Heart right ventricle (tissue), 16 donors: ENCODE data around the gene SLIT3. TPM values are rescaled to one million over a fixed set of nuclear protein-coding genes. Genes with fewer than 3 reads are reported as not detected.

Experiments used
- ATAC-seq, 8 donors: fragments of 200-7000 bp; cut with Tn5 transposase; one replicate each; pipeline ENCODE4 v1.9.1; 2020; ENCODE audit warnings: mild to moderate bottlenecking in 8 of 8, moderate library complexity in 8 of 8, moderate number of reproducible peaks in 1 of 8
- DNase-seq, 2 donors: peaks; one replicate each; pipeline ENCODE4 v3.0.0-alpha.2; 2020
- H3K27ac ChIP-seq, 10 donors: fragments of 200-600 bp; sonication (generic) in 2 of 10; one replicate each; pipeline versions ENCODE4 v1.5.0 to v1.8.0; 2020 to 2022; ENCODE audit warnings: mild to moderate bottlenecking in 3 of 10
- H3K27me3 ChIP-seq, 7 donors: fragments of 200-600 bp; one replicate each; pipeline ENCODE4 v1.8.0; 2021 to 2022; ENCODE audit warnings: mild to moderate bottlenecking in 2 of 7
- H3K36me3 ChIP-seq, 9 donors: fragments of 200-600 bp; sonication (generic) in 1 of 9; one replicate each; pipeline versions ENCODE4 v1.5.0 to v1.8.0; 2020 to 2022; ENCODE audit warnings: mild to moderate bottlenecking in 2 of 9
- H3K4me1 ChIP-seq, 9 donors: fragments of 200-600 bp; sonication (generic) in 1 of 9; one replicate each; pipeline versions ENCODE4 v1.5.0 to v1.8.0; 2020 to 2022; ENCODE audit warnings: mild to moderate bottlenecking in 4 of 9
- H3K4me3 ChIP-seq, 10 donors: fragments of 200-600 bp; sonication (generic) in 2 of 10; one replicate each; pipeline versions ENCODE4 v1.5.0 to v1.8.0; 2020 to 2022; ENCODE audit warnings: mild to moderate bottlenecking in 7 of 10, moderate library complexity in 2 of 10
- H3K9me3 ChIP-seq, 11 donors: fragments of 200-600 bp in 10 of 11; sonication (generic) in 2 of 11; one replicate each; pipeline versions ENCODE4 v1.5.0 to v1.8.0; 2013 to 2022; ENCODE audit warnings: mild to moderate bottlenecking in 2 of 11, control low read depth in 1 of 11, moderate library complexity in 1 of 11
- CTCF ChIP-seq, 9 donors: fragments of 200-600 bp; sonication (generic) in 2 of 9; IDR thresholded peaks; one replicate each; pipeline versions ENCODE4 v1.5.0 to v1.8.0; 2021 to 2022; ENCODE audit warnings: antibody characterized with exemption in 9 of 9, mild to moderate bottlenecking in 5 of 9, moderate library complexity in 1 of 9
- WGBS, 2 donors: extraction: QIAGEN DNeasy Blood & Tissue Kit; methylation state at CpG; one replicate each; pipeline ENCODE4 v1.1.7; 2013; ENCODE audit warnings: inconsistent platforms in 1 of 2; 5-methylcytosine and 5-hydroxymethylcytosine counted together
- intact Hi-C, 10 donors: fragments of 100-400 bp; cut with DNase I; formaldehyde crosslinking; loops; one replicate each; pipeline versions ENCODE4 v1.11.1 to v1.14.2; 2022
- polyA plus RNA-seq, 2 donors: library from polyadenylated mRNA; stranded (reverse); fragments of 200-250 nt; gene quantifications; one replicate each; pipeline ENCODE4 v1.2.3, GENCODE V29; 2013
- total RNA-seq, 10 donors: library from RNA; stranded (reverse); fragmentation: NEBNext Ultra II Directional in 3 of 10; extraction: Animal tissue kit (Norgen Biotek cat#: 25700) in 3 of 10; gene quantifications; one replicate each; pipeline versions ENCODE4 v1.2.1 to v1.2.4, GENCODE V29; 2021 to 2023
- donor health status: Arrhythmogenic right ventricular cardiomyopathy.
- donor health status: ischemic (EF 13 %, LVEDD 7.1; RV severe dilation, severe dysfunction).
- donor health status: healthy with polysubstance abuse.
- donor health status: DM: no; HTN: yes; CAD: no.
- donor health status: DM: no; HTN: no; CAD: no.
- donor health status: ischemic (EF 25% LVEDD 6.9; RV normal size, moderate dysfunction).
- donor health status: ischemic (EF 25% LVEDD 5.7; RV mildly dilated, moderate dysfunction).
- donor health status: healthy.
- donor health status: DM: yes; HTN: yes; CAD: no.
- donor health status: Ischemic cardiomyopathy.
- donor health status: ischemic (EF 35%, LVEDD 5.7; RV mildly dilated, moderate dysfunction).
- donor health status: nonischemic (EF 11% LVEDD 7.7; RV severe dilation, severe dysfunction).
- donor health status: DM: yes; HTN: yes; CAD: no.
- donor health status: PGD.
- donor health status: ischemic (EF 29% LVEDD 5.4; RV normal size, mild dysfunction).
- donor health status: nonischemic (EF 23%, LVEDD 6.1; RV moderate dilation, normal function).

The SLIT3 gene
- total and polyA plus RNA-seq, 12 donors, result 2.0 to 29.2 (median 12.1) TPM

- no peak for ATAC-seq
- no peak overlapping the region for H3K27ac ChIP-seq
- intact Hi-C loops, result loop anchor here in 1 of 10 donors (10.0 kb wide), 1 partner anchor 166 kb away; no protein-coding TSS in a partner anchor
- WGBS, 2 donors, result 46 to 57% methylated on average over 6 of the region's 6 CpGs
- H3K4me3 ChIP-seq, result no peak overlapping the region
- peaks cover 0 to 1% (median 0%) of the 10 kb centered on the region in 11 donors for H3K9me3 ChIP-seq
- no peak for DNase-seq
- TF ChIP-seq CTCF (IDR thresholded peaks at IDR 0.05), result no peak
- peaks cover 0 to 4% (median 0%) of the 10 kb centered on the region in 7 donors for H3K27me3 ChIP-seq
- H3K4me1 ChIP-seq, result peaks cover 0 to 23% (median 12%) of the 10 kb centered on the region in 9 donors
- H3K36me3 ChIP-seq, result no peaks in the 10 kb centered on the region
Measured at GRCh38 chr5:169290895-169291294, 10.0 kb downstream of the SLIT3 start.

GRCh38 chr5:169289520-169289919, 11.4 kb downstream of the SLIT3 start:
- peaks cover 0 to 23% (median 12%) of the 10 kb centered on the region in 9 donors for H3K4me1 ChIP-seq
- no peak overlapping the region for H3K4me3 ChIP-seq
- ATAC-seq (no peak), DNase-seq (no peak)
- H3K36me3 ChIP-seq, result no peaks in the 10 kb centered on the region
- 67 to 78% methylated on average over 2 of the region's 2 CpGs for WGBS, 2 donors
- peaks cover 0 to 7% (median 0%) of the 10 kb centered on the region in 7 donors for H3K27me3 ChIP-seq
- no peak overlapping the region for H3K27ac ChIP-seq
- H3K9me3 ChIP-seq, result peaks cover 0 to 13% (median 0%) of the 10 kb centered on the region in 11 donors
- peak in 1 of 9 donors; percentile 6 for TF ChIP-seq CTCF (IDR thresholded peaks at IDR 0.05)
- intact Hi-C loops, result no loop called here

DNA sequence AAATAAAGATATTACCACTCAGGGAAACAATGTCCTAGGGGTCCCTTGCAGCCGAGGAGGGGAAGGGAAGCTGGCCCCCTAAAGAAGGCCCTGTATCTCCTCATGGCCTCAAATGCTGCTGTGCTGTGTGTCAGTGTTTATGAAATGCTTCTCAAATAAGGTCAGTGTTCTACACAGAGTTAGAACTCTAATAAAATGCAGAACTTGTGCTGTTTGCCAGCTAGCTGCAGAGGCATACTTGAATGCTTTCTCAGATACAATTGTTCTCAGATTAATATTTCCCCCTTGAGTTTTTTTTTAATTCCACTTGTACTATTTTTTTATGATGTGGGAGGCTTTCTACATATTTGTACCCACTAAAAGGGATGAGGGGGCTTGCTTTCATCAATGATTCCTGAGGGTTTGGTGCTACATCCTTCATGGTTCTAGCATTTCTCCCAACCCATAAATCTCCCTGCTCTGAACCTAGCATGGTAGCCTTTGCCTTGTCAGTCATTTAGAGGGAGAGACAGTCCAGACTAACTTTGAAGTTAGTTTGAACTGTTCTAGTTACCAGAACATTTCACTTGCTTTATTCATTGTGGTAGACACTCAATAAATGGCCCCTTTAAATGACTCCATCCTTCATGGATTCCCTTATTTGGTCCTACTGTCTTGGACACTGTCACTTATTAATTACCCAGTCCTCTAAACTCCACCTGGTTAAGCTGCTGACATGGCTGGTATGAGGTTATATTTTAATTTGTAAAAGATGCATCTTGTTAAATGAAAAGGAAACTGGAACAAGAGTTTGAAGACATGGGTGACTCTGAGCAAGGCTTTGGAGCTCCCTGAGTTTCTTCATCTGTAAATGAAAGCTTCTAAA, 12.6 kb downstream of the SLIT3 start:
- ATAC-seq, result no peak
- Histone ChIP-seq H3K27ac (no peak overlapping the region), H3K9me3 (peaks cover 0 to 13% (median 0%) of the 10 kb centered on the region in 11 donors), H3K27me3 (peaks cover 0 to 7% (median 0%) of the 10 kb centered on the region in 7 donors), H3K4me3 (no peak overlapping the region), H3K4me1 (peaks cover 0 to 23% (median 12%) of the 10 kb centered on the region in 9 donors), H3K36me3 (no peaks in the 10 kb centered on the region)
- WGBS, 2 donors, result 70 to 76% methylated on average over 1 of the region's 1 CpG
- TF ChIP-seq CTCF (IDR thresholded peaks at IDR 0.05), result no peak
- intact Hi-C loops, result no loop called here
- DNase-seq, result no peak

- Histone ChIP-seq H3K9me3 (peaks cover 0 to 13% (median 0%) of the 10 kb centered on the region in 11 donors), H3K27me3 (peaks cover 0 to 7% (median 0%) of the 10 kb centered on the region in 7 donors), H3K4me1 (peaks cover 0 to 23% (median 12%) of the 10 kb centered on the region in 9 donors), H3K27ac (peak overlapping the region in 2 of 10 donors; percentile 9 to 26), H3K4me3 (no peak overlapping the region), H3K36me3 (no peaks in the 10 kb centered on the region)
- intact Hi-C loops, result no loop called here
- 54 to 70% methylated on average over 4 of the region's 4 CpGs for WGBS, 2 donors
- DNase-seq (no peak), ATAC-seq (no peak)
- TF ChIP-seq CTCF (IDR thresholded peaks at IDR 0.05), result no peak
Measured at GRCh38 chr5:169287529-169287928, 13.4 kb downstream of the SLIT3 start.
